ENCODE results near the gene SRC. TPM values are rescaled to one million over a fixed set of nuclear protein-coding genes. Genes with fewer than 3 reads are reported as not detected.

SRC gene
- total RNA-seq, 1 donor from 2014 or later, result 37.8 TPM

DNA sequence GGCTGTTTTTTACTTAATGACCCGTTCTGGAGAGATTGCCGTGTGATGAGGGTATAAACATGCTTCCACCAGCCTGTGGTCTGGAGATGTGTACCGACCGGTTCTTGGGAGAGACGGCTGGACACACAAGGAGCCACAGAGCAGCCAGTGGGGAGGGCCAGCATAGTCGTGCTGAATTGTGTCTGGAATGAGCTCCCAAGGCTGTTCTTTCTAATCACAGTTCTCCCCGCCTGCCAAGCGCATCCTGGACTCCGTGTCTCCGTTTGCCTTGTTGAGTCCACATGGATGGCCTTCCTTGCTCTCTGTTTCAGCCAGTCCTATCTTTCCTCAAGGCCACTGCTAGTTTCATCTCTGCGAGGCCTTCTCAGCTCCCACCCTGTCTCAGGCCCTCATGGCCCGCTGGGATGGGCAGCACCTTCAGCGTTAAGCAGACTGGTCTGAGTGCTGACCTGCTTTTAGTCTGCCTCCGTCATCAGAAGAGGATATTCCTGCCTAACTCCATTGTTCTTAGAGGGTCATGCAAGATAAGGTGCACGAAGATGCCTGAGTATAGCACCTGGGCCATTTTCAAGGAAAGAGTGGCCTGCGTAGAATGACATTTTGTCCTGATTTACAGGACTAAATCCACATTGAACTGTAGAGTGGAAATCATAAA, 35.9 kb upstream of the SRC start:
- TF ChIP-seq, protein P1, sequence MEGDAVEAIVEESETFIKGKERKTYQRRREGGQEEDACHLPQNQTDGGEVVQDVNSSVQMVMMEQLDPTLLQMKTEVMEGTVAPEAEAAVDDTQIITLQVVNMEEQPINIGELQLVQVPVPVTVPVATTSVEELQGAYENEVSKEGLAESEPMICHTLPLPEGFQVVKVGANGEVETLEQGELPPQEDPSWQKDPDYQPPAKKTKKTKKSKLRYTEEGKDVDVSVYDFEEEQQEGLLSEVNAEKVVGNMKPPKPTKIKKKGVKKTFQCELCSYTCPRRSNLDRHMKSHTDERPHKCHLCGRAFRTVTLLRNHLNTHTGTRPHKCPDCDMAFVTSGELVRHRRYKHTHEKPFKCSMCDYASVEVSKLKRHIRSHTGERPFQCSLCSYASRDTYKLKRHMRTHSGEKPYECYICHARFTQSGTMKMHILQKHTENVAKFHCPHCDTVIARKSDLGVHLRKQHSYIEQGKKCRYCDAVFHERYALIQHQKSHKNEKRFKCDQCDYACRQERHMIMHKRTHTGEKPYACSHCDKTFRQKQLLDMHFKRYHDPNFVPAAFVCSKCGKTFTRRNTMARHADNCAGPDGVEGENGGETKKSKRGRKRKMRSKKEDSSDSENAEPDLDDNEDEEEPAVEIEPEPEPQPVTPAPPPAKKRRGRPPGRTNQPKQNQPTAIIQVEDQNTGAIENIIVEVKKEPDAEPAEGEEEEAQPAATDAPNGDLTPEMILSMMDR (conservative IDR thresholded peaks at IDR 0.05; ENCODE audit: low read depth, low read length), result no peak
- no peak for DNase-seq (ENCODE audit: low read depth)
- no peak overlapping the region for H3K4me3 ChIP-seq (ENCODE audit: low read depth, low read length)

DNA sequence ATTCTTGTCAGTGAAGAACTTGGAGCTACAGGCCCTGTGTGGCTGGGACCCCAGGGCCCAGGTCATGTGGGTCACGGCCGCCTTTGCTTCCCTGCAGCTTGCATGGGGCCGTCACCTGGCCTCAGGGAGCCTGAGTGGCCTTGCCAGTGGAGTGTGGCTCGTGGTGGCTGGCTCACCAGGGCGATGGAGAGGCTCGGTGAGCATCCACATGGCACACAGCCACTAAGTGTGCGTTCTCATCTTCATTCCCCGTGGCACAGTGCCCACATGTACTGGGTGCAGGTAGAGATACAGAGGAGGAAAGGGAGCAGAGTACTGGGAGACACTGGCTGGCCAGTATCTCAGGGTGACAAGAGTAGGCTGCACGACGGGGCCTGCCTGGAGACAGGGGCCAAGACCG, 35.0 kb upstream of the SRC start:
- no peak for DNase-seq (ENCODE audit: low read depth)
- TF ChIP-seq, protein P1 (conservative IDR thresholded peaks at IDR 0.05; ENCODE audit: low read depth, low read length), result no peak
- H3K4me3 ChIP-seq (ENCODE audit: low read depth, low read length), result no peak overlapping the region

DNA sequence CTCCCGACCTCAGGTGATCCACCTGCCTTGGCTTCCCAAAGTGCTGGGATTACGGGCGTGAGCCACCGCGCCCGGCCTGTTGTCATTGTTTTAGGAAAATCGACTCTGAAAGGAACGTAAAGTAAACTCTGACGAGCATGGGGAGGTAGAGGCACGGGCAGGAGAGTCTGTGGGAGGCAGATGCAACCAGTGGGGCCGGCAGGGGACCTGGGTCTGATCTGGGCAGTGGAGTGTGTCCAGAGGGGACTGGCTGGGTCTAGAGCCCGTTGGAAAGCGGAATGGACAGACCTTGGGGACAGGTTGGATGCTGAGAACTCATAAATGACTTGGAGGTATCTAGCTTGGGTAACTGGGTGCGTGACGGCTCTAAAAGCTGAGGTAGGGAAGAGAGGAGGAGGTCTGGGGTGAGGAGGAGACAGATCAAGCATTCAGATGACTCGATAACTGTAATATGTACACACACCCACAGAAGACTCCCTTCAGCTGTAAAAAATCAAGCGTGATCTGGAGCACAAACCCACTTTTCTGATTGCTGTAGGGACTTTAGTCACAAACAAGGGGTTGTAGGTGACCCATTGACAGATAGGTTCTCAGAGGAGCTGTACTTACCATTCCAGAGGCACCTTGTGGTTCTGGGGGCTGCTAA, 34.1 kb upstream of the SRC start:
- TF ChIP-seq, protein P1 (conservative IDR thresholded peaks at IDR 0.05; ENCODE audit: low read depth, low read length), result no peak
- no peak overlapping the region for H3K4me3 ChIP-seq (ENCODE audit: low read depth, low read length)
- no peak for DNase-seq (ENCODE audit: low read depth)

DNA sequence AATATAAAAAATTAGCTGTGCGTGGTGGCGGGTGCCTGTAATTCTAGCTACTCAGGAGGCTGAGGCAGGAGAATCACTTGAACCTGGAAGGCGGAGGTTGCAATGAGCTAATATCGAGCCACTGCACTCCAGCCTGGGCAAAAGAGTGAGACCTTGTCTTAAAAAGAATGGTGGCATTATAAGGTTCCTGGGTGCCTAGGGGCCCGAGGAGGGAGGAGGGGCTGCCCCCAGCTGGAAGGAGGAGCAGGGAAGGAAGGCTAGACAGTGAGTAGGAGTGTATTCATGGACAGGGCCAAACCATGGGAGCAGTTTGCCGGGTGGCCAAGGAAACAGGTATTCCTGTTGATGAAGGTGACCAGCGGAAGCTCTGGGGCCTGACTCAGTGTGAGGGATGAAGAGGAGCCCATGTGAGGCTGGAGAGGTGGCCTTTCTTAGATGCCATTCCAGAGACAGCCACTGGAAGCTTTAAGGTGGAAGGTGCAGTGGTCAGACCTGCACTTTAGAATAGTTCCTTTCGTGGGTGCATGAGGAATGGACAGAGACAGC, 32.3 kb upstream of the SRC start:
- no peak for DNase-seq (ENCODE audit: low read depth)
- H3K4me3 ChIP-seq (ENCODE audit: low read depth, low read length), result no peak overlapping the region
- TF ChIP-seq, protein P1 (conservative IDR thresholded peaks at IDR 0.05; ENCODE audit: low read depth, low read length), result no peak

DNA sequence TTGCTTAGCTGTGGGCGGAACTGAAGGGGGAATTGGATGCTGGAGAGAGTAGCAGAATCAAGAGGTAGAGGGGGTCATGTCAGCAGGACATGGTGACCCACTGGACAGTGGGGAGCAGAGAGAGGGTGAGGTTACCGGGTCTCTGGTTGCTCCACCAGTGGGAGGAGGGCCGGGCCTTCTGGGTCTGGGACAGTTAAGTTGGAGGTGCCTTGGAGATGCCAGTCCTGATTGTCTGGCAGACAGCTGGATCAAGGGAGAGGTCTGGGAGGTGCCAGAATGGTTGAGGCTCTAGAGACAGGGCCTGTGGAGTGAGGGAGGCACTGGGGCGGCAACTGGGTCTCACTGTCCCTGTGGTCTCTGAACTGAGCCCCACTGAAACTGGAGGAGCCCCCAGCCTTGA, 31.8 kb upstream of the SRC start:
- no peak overlapping the region for H3K4me3 ChIP-seq (ENCODE audit: low read depth, low read length)
- no peak for DNase-seq (ENCODE audit: low read depth)
- TF ChIP-seq, protein P1 (conservative IDR thresholded peaks at IDR 0.05; ENCODE audit: low read depth, low read length), result no peak

DNA sequence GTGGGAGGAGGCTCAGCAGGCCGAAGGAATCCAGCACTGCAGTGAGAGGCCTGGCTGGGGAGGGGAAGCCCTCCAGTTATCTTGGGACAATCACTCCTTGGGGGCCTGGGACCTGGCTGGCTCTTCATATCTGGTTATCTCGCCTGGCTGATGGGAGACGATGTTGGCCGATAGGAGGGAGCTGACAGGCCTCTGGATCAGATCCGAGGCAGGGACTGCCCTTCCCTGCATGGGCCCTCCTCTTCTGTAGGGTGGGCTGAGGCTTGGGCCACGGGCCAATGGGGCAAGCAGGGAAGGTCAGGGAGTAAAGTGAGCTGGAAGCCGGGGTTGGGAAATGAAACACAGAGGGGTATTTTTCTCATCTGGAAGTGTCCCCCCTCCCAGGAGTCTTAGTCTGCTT, 31.3 kb upstream of the SRC start:
- TF ChIP-seq, protein P1 (conservative IDR thresholded peaks at IDR 0.05; ENCODE audit: low read depth, low read length), result no peak
- DNase-seq (ENCODE audit: low read depth), result no peak
- no peak overlapping the region for H3K4me3 ChIP-seq (ENCODE audit: low read depth, low read length)

All from epithelial cell of proximal tubule (primary cell).